GM12878 (cell line): ENCODE results near the gene SLC23A2. TPM values are rescaled to one million over a fixed set of nuclear protein-coding genes. Genes with fewer than 3 reads are reported as not detected.

ENCODE experiments used
- ATAC-seq: fragments of 200-7000 bp; cut with Tn5 transposase; 3 replicates; pipeline ENCODE4 v1.9.1; 2020; ENCODE audit warnings: mild to moderate bottlenecking, moderate library complexity
- BruUV-seq: library from RNA; stranded (reverse); fragments of 400-500 nt; replicated peaks from 2 replicates; lab custom pipeline; 2021; lab: Mats Ljungman, UMichigan
- CTCF ChIA-PET: fragments of 300-600 bp; sonication (Branson Sonifier 250); formaldehyde crosslinking; extraction: SDS; loops from one replicate; lab custom pipeline; 2021; ENCODE audit warnings: inconsistent platforms; lab: Yijun Ruan, JAX
- POLR2A ChIA-PET: fragments of 350-600 bp; formaldehyde crosslinking; extraction: SDS; loops from one replicate; lab custom pipeline; 2021; ENCODE audit warnings: inconsistent platforms; lab: Charles Lee
- RAD21 ChIA-PET: fragments of 300-600 bp; sonication (Branson Sonifier 250); formaldehyde crosslinking; loops from one replicate; lab custom pipeline; 2023; ENCODE audit warnings: antibody characterized with exemption; ENCODE audit not compliant: unreplicated experiment; lab: Charles Lee
- SMC1A ChIA-PET: fragments of 300-600 bp; sonication (Branson Sonifier 250); formaldehyde crosslinking; loops from one replicate; lab custom pipeline; 2023; ENCODE audit not compliant: unreplicated experiment, uncharacterized antibody; lab: Charles Lee
- DNase-seq: peaks from one replicate; pipeline ENCODE4 v3.0.0-alpha.2; 2011; ENCODE audit warnings: low read depth, low spot score
- FAIRE-seq: peaks from 3 replicates; lab custom pipeline; 2011; peaks lifted over from hg19 to GRCh38; lab: Jason Lieb, UNC
- H2AFZ ChIP-seq: 2 replicates; pipeline ENCODE4 v1.6.0; 2011; ENCODE audit warnings: low read depth, low read length, control low read depth; ENCODE audit not compliant: control insufficient read depth
- H3K27ac ChIP-seq: 2 replicates; pipeline ENCODE4 v1.5.1; 2011; ENCODE audit warnings: control low read depth; ENCODE audit not compliant: control insufficient read depth, insufficient read depth
- H3K27me3 ChIP-seq, 2 experiments: replicated peaks in 1 of 2; 2 replicates each; pipeline versions ENCODE4 v1.6.0 to v1.6.1; 2011; ENCODE audit warnings: low read length in 1 of 2; ENCODE audit not compliant: control insufficient read depth in 2 of 2, insufficient read depth in 2 of 2
- H3K36me3 ChIP-seq, 2 experiments: 2 replicates each; pipeline ENCODE4 v1.5.1; 2011; ENCODE audit warnings: low read length in 1 of 2; ENCODE audit not compliant: control insufficient read depth in 2 of 2, insufficient read depth in 2 of 2
- H3K4me1 ChIP-seq: 2 replicates; pipeline ENCODE4 v1.6.1; 2011; ENCODE audit warnings: mild to moderate bottlenecking, low read length, moderate library complexity, mixed read lengths; ENCODE audit not compliant: control insufficient read depth, insufficient read depth
- H3K4me2 ChIP-seq: 2 replicates; pipeline ENCODE4 v1.6.0; 2011; ENCODE audit warnings: control low read depth; ENCODE audit not compliant: control insufficient read depth, insufficient read depth
- H3K4me3 ChIP-seq: fragments of 200-600 bp; sonication (generic); 2 replicates; pipeline ENCODE4 v1.5.1; 2016
- H3K79me2 ChIP-seq: 2 replicates; pipeline ENCODE4 v1.6.0; 2011; ENCODE audit warnings: low read length; ENCODE audit not compliant: control insufficient read depth, insufficient read depth
- H3K9ac ChIP-seq: 2 replicates; pipeline ENCODE4 v1.8.0; 2011; ENCODE audit warnings: low read length, control low read depth, mixed read lengths; ENCODE audit not compliant: control insufficient read depth, insufficient read depth
- H3K9me3 ChIP-seq: replicated peaks from 3 replicates; pipeline ENCODE4 v1.5.1; 2011; ENCODE audit warnings: mild to moderate bottlenecking, low read length; ENCODE audit not compliant: control insufficient read depth, insufficient read depth
- H4K20me1 ChIP-seq: 2 replicates; pipeline ENCODE4 v1.6.0; 2011; ENCODE audit not compliant: control insufficient read depth, insufficient read depth
- CBX3 ChIP-seq: fragments of 200-600 bp; sonication (generic); IDR thresholded peaks from 2 replicates; pipeline ENCODE4 v1.6.1; 2016; ENCODE audit warnings: low read depth, borderline replicate concordance
- JUND ChIP-seq: IDR thresholded peaks from 2 replicates; pipeline ENCODE4 v1.6.1; 2012; ENCODE audit warnings: low read depth, mild to moderate bottlenecking, low read length, improper control_type of control experiment, moderate library complexity
- KLF5 ChIP-seq: fragments of 450-650 bp; IDR thresholded peaks from 2 replicates; pipeline ENCODE4 v1.6.1; 2014; ENCODE audit warnings: mild to moderate bottlenecking; ENCODE audit not compliant: partially characterized antibody
- MEF2A ChIP-seq: IDR thresholded peaks from 2 replicates; pipeline ENCODE4 v1.6.1; 2011; ENCODE audit warnings: low read depth, mild to moderate bottlenecking, low read length, moderate library complexity; ENCODE audit not compliant: insufficient read depth
- MTA2 ChIP-seq: fragments of 450-650 bp; IDR thresholded peaks from 2 replicates; pipeline ENCODE4 v1.6.1; 2016; ENCODE audit warnings: low read depth, mild to moderate bottlenecking, moderate library complexity
- RAD21 ChIP-seq: IDR thresholded peaks from 2 replicates; pipeline ENCODE4 v1.6.1; 2011; ENCODE audit warnings: mild to moderate bottlenecking, low read depth, low read length, moderate library complexity; ENCODE audit not compliant: insufficient read depth
- RBBP5 ChIP-seq: fragments of 200-600 bp; sonication (generic); conservative IDR thresholded peaks from 2 replicates; pipeline ENCODE4 v1.6.1; 2016
- SIN3A ChIP-seq: IDR thresholded peaks from 2 replicates; pipeline ENCODE4 v1.6.1; 2012; ENCODE audit warnings: low read depth, low read length, improper control_type of control experiment
- STAT1 ChIP-seq: fragments of 450-650 bp; conservative IDR thresholded peaks from 2 replicates; pipeline ENCODE4 v1.6.1; 2014; ENCODE audit warnings: antibody characterized with exemption, mild to moderate bottlenecking
- USF1 ChIP-seq: IDR thresholded peaks from 2 replicates; pipeline ENCODE4 v1.6.1; 2011; ENCODE audit warnings: borderline replicate concordance, low read depth, mild to moderate bottlenecking, moderate library complexity, mixed read lengths, low read length; ENCODE audit not compliant: insufficient read depth; ENCODE audit errors: extremely low read length
- ZNF24 ChIP-seq: fragments of 450-650 bp; IDR thresholded peaks from 2 replicates; pipeline ENCODE4 v1.6.1; 2017; ENCODE audit warnings: antibody characterized with exemption, mild to moderate bottlenecking
- WGBS: methylation state at CpG from one replicate; pipeline ENCODE4 v1.1.6; 2016; ENCODE audit warnings: low lambda C conversion rate; ENCODE audit not compliant: insufficient replicate concordance, insufficient coverage; ENCODE audit errors: missing lambda C conversion rate; 5-methylcytosine and 5-hydroxymethylcytosine counted together
- in situ Hi-C: fragments of 300-500 bp; cut with MboI; formaldehyde crosslinking; loops from 9 replicates; pipeline ENCODE4 v1.14.3; 2018; ENCODE audit warnings: mixed read lengths
- intact Hi-C: fragments of 100-400 bp; cut with micrococcal nuclease; formaldehyde crosslinking; loops from one replicate; pipeline ENCODE4 v1.14.2; 2022; ENCODE audit not compliant: unreplicated experiment
- polyA plus RNA-seq, 11 experiments: library from polyadenylated mRNA; depleted of rRNA in 4 of 11; unstranded in 6 of 11; stranded (reverse) in 5 of 11; fragments of >200 nt; fragmentation: Nextera tagmentation in 4 of 11; fragmentation: Illumina TruSeq in 1 of 11; extraction: Ambion mirVana in 4 of 11; extraction: Trizol in 1 of 11; gene quantifications; 1 replicate in 1 of 11; 2 replicates in 10 of 11; pipeline versions ENCODE4 v1.2.1 to v1.2.3, GENCODE V29; 2011 to 2016; ENCODE audit warnings: inconsistent platforms in 2 of 11, missing spikeins in 2 of 11, low read depth in 1 of 11
- total RNA-seq, 4 experiments: library from RNA; depleted of rRNA in 3 of 4; stranded (reverse); fragments of >200 nt in 3 of 4; fragmentation: Illumina TruSeq in 1 of 4; extraction: Trizol in 1 of 4; gene quantifications; 2 replicates each; pipeline versions ENCODE4 v1.2.1 to v1.2.3, GENCODE V29; 2013 to 2021

The SLC23A2 gene
- total and polyA plus RNA-seq, 10 of the 15 experiments (the other 5 are each of a cell fraction or from before 2014, with no cell fraction given): 4.4 to 56.1 (median 35.5) TPM

GRCh38 chr20:4835244-4836177 is 165.8 kb downstream of the SLC23A2 start:
- intact Hi-C loops: no loop called here
- POLR2A ChIA-PET: no interaction called here
- no peaks in the 10 kb centered on the region for H3K79me2 ChIP-seq
- no peak for FAIRE-seq
- H3K27ac ChIP-seq: no peak overlapping the region
- no peaks in the 10 kb centered on the region for H3K4me1 ChIP-seq
- no peaks in the 10 kb centered on the region; the same call in 2 of the 3 replicates for H3K9me3 ChIP-seq
- in situ Hi-C loops: no loop called here
- 58% methylated on average over 16 of the region's 16 CpGs for WGBS
- H3K36me3 ChIP-seq: no peaks in the 10 kb centered on the region
- TF ChIP-seq USF1 (no peak), RAD21 (no peak), MEF2A (no peak), RBBP5 (no peak), KLF5 (no peak), CBX3 (no peak), SIN3A (no peak), JUND (no peak), STAT1 (no peak), ZNF24 (no peak), MTA2 (no peak)
- H3K4me2 ChIP-seq: no peak overlapping the region
- H3K9ac ChIP-seq: no peak overlapping the region
- SMC1A ChIA-PET: interaction anchor here (0.9 to 1.1 kb wide), 3 partner anchors 9 to 73 kb away, joined by 3 read pairs; no protein-coding TSS in a partner anchor
- no peak for DNase-seq
- no peaks in the 10 kb centered on the region for H3K27me3 ChIP-seq
- CTCF ChIA-PET: no interaction called here
- RAD21 ChIA-PET: no interaction called here
- BruUV-seq: no TSS peak
- H3K4me3 ChIP-seq: no peak overlapping the region
- H2AFZ ChIP-seq: no peak overlapping the region
- H4K20me1 ChIP-seq: no peaks in the 10 kb centered on the region
- no peak for ATAC-seq
